Tibial nerve (tissue), 4 donors: ENCODE results near the gene TRABD2A. TPM values are rescaled to one million over a fixed set of nuclear protein-coding genes. Genes with fewer than 3 reads are reported as not detected.

Experiments
- DNase-seq, 2 donors: peaks; one replicate each; pipeline ENCODE4 v3.0.0-alpha.2; 2019; ENCODE audit warnings: low spot score in 2 of 2
- H3K27ac ChIP-seq, 4 donors: fragments of 200-600 bp; sonication (generic) in 3 of 4; one replicate each; pipeline ENCODE4 v1.5.1; 2017 to 2019; ENCODE audit warnings: mild to moderate bottlenecking in 1 of 4
- H3K27me3 ChIP-seq, 2 donors: fragments of 200-600 bp; sonication (generic) in 1 of 2; one replicate each; pipeline versions ENCODE4 v1.5.1 to v1.6.0; 2017 to 2019
- H3K36me3 ChIP-seq, 3 donors: fragments of 200-600 bp; sonication (generic); one replicate each; pipeline ENCODE4 v1.5.1; 2018 to 2019
- H3K4me1 ChIP-seq, 4 donors: fragments of 200-600 bp; sonication (generic) in 3 of 4; one replicate each; pipeline ENCODE4 v1.5.1; 2017 to 2019
- H3K4me3 ChIP-seq, 4 donors: fragments of 200-600 bp; sonication (generic) in 3 of 4; one replicate each; pipeline ENCODE4 v1.5.1; 2017 to 2019; ENCODE audit warnings: mild to moderate bottlenecking in 1 of 4, moderate library complexity in 1 of 4
- H3K9me3 ChIP-seq, 4 donors: fragments of 200-600 bp; sonication (generic) in 3 of 4; one replicate each; pipeline ENCODE4 v1.5.1; 2017 to 2019
- EP300 ChIP-seq, 2 donors: sonication (generic); formaldehyde crosslinking; IDR thresholded peaks; one replicate each; pipeline ENCODE4 v1.6.1; 2017; ENCODE audit warnings: antibody characterized with exemption in 2 of 2, mild to moderate bottlenecking in 1 of 2
- POLR2A ChIP-seq, 2 donors: fragments of 450-650 bp; IDR thresholded peaks; one replicate each; pipeline ENCODE4 v1.6.1; 2017; ENCODE audit warnings: antibody characterized with exemption in 2 of 2, mild to moderate bottlenecking in 2 of 2, moderate library complexity in 2 of 2
- WGBS, 2 donors: methylation state at CpG; one replicate each; pipeline ENCODE4 v1.1.5; 2018; 5-methylcytosine and 5-hydroxymethylcytosine counted together
- total RNA-seq, 4 donors: library from RNA; depleted of rRNA; stranded (reverse); fragments of >200 nt; gene quantifications; one replicate each; pipeline ENCODE4 v1.1.0, GENCODE V29; 2016
- TF ChIP-seq, protein P1 (sequence below), 5 experiments: fragments of 200-600 bp in 3 of 5; fragments of 450-650 bp in 2 of 5; sonication (generic) in 3 of 5; IDR thresholded peaks; one replicate each; pipeline ENCODE4 v1.5.1; 2016 to 2019; ENCODE audit warnings: antibody characterized with exemption in 5 of 5, mild to moderate bottlenecking in 3 of 5, moderate library complexity in 2 of 5

The TRABD2A gene
- total RNA-seq, 4 donors from 2014 or later, result 0.98 to 6.3 (median 1.7) TPM; not detected in 1

DNA sequence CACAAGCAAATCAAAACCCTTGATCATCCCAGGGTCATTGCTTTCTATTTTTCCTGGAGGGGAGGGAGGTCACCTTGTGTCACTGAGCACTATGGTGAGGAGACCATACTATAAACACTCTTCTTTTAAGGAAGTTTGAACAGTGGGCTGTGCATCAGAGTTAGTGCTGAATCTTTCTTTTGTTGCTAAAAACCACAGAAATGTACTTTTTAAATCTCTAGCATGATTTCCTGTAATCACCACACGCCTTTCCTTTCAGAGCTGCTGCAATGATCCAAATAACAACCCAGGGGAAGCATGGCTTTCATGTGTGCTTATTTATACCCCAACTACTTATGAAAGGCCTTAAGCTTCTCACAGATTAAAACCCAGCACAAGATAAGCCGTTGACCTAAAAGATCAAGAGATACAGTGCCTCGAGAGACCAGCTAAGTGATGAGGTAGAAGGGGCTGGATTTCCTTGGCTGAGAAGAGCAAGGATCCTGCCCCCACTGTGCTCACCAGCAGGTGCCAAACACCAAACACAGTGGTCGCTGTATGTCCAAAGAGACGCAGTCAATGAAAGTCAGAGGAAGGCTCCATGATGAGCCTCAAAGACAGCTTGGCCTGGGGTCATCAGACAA lies 34.7 kb downstream of the TRABD2A start:
- WGBS, 2 donors, result 40 to 52% methylated on average over 5 of the region's 5 CpGs
- DNase-seq, result no peak
- Histone ChIP-seq H3K27ac (peak overlapping the region in 3 of 4 donors; percentile 54 to 68 (median 58)), H3K4me3 (no peak overlapping the region), H3K36me3 (no peaks in the 10 kb centered on the region), H3K4me1 (peaks cover 0 to 15% (median 0%) of the 10 kb centered on the region in 4 donors), H3K9me3 (no peaks in the 10 kb centered on the region), H3K27me3 (no peaks in the 10 kb centered on the region)
- no peak for TF ChIP-seq POLR2A (IDR thresholded peaks at IDR 0.05)
- TF ChIP-seq EP300 (IDR thresholded peaks at IDR 0.05), result peak in 1 of 2 donors; percentile 56

DNA sequence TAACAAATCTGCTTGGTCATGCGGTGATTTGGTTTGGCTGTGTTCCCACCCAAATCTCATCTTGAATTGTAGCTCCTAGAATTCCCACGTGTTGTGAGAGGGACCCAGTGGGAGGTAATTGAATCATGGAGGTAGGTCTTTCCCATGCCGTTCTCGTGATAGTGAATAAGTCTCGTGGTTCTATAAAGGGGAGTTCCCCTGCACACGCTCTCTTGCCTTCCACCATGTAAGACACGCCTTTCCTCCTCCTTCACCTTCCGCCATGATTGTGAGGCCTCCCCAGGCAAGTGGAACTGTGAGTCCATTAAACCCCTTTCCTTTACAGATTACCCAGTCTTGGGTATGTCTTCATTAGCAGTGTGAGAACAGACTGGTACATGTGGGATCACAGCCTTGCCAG lies 36.7 kb downstream of the TRABD2A start:
- no peaks in the 10 kb centered on the region for H3K9me3 ChIP-seq
- no peak overlapping the region for H3K4me3 ChIP-seq
- peaks cover 0 to 16% (median 0%) of the 10 kb centered on the region in 4 donors for H3K4me1 ChIP-seq
- no peak for DNase-seq
- H3K36me3 ChIP-seq, result no peaks in the 10 kb centered on the region
- no peaks in the 10 kb centered on the region for H3K27me3 ChIP-seq
- TF ChIP-seq EP300 (IDR thresholded peaks at IDR 0.05), result no peak
- TF ChIP-seq, protein P1, sequence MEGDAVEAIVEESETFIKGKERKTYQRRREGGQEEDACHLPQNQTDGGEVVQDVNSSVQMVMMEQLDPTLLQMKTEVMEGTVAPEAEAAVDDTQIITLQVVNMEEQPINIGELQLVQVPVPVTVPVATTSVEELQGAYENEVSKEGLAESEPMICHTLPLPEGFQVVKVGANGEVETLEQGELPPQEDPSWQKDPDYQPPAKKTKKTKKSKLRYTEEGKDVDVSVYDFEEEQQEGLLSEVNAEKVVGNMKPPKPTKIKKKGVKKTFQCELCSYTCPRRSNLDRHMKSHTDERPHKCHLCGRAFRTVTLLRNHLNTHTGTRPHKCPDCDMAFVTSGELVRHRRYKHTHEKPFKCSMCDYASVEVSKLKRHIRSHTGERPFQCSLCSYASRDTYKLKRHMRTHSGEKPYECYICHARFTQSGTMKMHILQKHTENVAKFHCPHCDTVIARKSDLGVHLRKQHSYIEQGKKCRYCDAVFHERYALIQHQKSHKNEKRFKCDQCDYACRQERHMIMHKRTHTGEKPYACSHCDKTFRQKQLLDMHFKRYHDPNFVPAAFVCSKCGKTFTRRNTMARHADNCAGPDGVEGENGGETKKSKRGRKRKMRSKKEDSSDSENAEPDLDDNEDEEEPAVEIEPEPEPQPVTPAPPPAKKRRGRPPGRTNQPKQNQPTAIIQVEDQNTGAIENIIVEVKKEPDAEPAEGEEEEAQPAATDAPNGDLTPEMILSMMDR (IDR thresholded peaks at IDR 0.05), result no peak
- TF ChIP-seq POLR2A (IDR thresholded peaks at IDR 0.05), result no peak
- WGBS, 2 donors, result 90 to 91% methylated on average over 8 of the region's 8 CpGs
- H3K27ac ChIP-seq, result no peak overlapping the region

DNA sequence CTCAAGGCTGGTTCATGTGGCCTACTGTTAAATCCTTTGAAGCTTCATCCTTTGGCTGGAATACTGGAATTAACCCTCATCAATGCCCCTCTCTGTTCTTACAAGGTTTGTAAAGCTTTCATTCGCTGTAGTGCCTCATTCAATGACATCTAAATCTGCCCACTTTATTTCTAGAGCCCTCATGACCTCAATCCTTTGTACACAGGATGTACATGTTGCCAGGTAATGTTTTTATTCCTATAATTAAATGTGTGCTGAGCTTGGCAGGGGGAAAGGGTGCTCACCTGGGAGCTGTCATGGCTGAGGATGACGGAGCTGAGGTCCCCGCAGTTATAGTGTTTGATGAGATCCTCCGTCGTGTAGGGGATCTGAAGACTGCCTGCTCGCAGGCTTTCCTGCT lies 39.3 kb downstream of the TRABD2A start:
- Histone ChIP-seq H3K9me3 (peaks cover 0 to 9% (median 0%) of the 10 kb centered on the region in 4 donors), H3K4me1 (peaks cover 0 to 10% (median 0%) of the 10 kb centered on the region in 4 donors), H3K27me3 (no peaks in the 10 kb centered on the region), H3K27ac (no peak overlapping the region), H3K4me3 (no peak overlapping the region), H3K36me3 (no peaks in the 10 kb centered on the region)
- no peak for DNase-seq
- 81 to 82% methylated on average over 6 of the region's 6 CpGs for whole genome bisulfite sequencing, 2 donors
- TF ChIP-seq, protein P1 (IDR thresholded peaks at IDR 0.05), result no peak
- TF ChIP-seq EP300 (IDR thresholded peaks at IDR 0.05) (no peak), POLR2A (IDR thresholded peaks at IDR 0.05) (no peak)

DNA sequence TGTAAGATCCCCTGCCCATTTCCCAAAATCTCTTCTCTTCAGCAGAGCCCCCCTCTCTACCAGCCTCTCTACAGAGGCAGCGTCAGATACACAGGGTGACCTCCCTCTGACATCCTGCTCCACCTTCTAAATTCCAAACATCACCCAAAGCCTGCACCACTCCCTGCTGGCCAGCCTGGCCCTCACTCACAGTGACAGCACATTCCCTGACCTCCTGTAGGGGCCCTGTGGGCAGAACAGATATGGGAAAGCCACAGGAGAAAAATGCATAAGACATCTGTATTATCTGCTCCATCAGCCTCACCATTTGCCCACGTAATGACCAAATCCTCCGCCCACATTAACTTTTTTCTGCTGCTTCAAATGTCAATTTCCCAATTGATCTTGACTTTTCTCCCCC lies 40.6 kb downstream of the TRABD2A start:
- Histone ChIP-seq H3K36me3 (no peaks in the 10 kb centered on the region), H3K27ac (no peak overlapping the region), H3K27me3 (no peaks in the 10 kb centered on the region), H3K4me1 (peaks cover 0 to 5% (median 0%) of the 10 kb centered on the region in 4 donors), H3K4me3 (no peak overlapping the region), H3K9me3 (peaks cover 0 to 21% (median 4%) of the 10 kb centered on the region in 4 donors)
- 64 to 66% methylated on average over 3 of the region's 3 CpGs for WGBS, 2 donors
- no peak for DNase-seq
- TF ChIP-seq POLR2A (IDR thresholded peaks at IDR 0.05) (no peak), EP300 (IDR thresholded peaks at IDR 0.05) (no peak)
- TF ChIP-seq, protein P1 (IDR thresholded peaks at IDR 0.05), result no peak

DNA sequence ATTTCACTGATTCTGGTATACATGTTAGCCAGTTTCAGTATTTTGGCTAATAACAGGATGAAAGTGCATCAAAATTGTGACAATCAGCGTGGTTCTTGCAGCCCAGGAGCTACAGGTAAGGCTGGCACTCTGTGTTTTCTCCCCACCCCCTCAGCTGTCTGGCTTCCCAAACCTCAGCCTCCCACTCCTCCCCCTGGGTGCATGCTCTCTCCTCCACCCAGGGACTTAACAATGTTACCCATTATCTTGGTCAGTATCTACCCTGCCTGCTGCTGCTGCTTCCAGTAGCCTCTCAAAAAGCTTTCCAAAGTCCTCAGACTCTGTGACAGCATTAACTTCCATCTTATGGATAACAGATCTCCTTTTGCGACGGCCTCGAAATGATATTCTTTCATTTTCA lies 41.0 kb downstream of the TRABD2A start:
- Histone ChIP-seq H3K27me3 (no peaks in the 10 kb centered on the region), H3K4me1 (peaks cover 0 to 5% (median 0%) of the 10 kb centered on the region in 4 donors), H3K27ac (no peak overlapping the region), H3K9me3 (peaks cover 0 to 23% (median 4%) of the 10 kb centered on the region in 4 donors), H3K4me3 (no peak overlapping the region), H3K36me3 (no peaks in the 10 kb centered on the region)
- TF ChIP-seq POLR2A (IDR thresholded peaks at IDR 0.05), result no peak
- TF ChIP-seq, protein P1 (IDR thresholded peaks at IDR 0.05), result no peak
- no peak for TF ChIP-seq EP300 (IDR thresholded peaks at IDR 0.05)
- no peak for DNase-seq
- WGBS, 2 donors, result 76 to 78% methylated on average over 4 of the region's 4 CpGs
